GM12864 (cell line): Measurements from ENCODE around the gene CFAP46.

Source experiments
- DNase-seq: peaks from one replicate; pipeline ENCODE4 v3.0.0-alpha.2; 2011; ENCODE audit warnings: low read depth
- H3K4me3 ChIP-seq: 2 replicates; pipeline ENCODE4 v1.5.1; 2011; ENCODE audit warnings: mild to moderate bottlenecking, low read depth, low read length, control low read depth
- TF ChIP-seq, protein P1 (sequence below): IDR thresholded peaks from 2 replicates; pipeline ENCODE4 v1.5.1; 2011; ENCODE audit warnings: low read depth, mild to moderate bottlenecking, moderate library complexity, low read length, control low read depth, inconsistent platforms; ENCODE audit errors: missing control alignments

Gene CFAP46

GRCh38 chr10:132804287-132804686 is 138.1 kb downstream of the CFAP46 start:
- TF ChIP-seq, protein P1, sequence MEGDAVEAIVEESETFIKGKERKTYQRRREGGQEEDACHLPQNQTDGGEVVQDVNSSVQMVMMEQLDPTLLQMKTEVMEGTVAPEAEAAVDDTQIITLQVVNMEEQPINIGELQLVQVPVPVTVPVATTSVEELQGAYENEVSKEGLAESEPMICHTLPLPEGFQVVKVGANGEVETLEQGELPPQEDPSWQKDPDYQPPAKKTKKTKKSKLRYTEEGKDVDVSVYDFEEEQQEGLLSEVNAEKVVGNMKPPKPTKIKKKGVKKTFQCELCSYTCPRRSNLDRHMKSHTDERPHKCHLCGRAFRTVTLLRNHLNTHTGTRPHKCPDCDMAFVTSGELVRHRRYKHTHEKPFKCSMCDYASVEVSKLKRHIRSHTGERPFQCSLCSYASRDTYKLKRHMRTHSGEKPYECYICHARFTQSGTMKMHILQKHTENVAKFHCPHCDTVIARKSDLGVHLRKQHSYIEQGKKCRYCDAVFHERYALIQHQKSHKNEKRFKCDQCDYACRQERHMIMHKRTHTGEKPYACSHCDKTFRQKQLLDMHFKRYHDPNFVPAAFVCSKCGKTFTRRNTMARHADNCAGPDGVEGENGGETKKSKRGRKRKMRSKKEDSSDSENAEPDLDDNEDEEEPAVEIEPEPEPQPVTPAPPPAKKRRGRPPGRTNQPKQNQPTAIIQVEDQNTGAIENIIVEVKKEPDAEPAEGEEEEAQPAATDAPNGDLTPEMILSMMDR: no peak
- H3K4me3 ChIP-seq: no peak overlapping the region
- no peak for DNase-seq

DNA sequence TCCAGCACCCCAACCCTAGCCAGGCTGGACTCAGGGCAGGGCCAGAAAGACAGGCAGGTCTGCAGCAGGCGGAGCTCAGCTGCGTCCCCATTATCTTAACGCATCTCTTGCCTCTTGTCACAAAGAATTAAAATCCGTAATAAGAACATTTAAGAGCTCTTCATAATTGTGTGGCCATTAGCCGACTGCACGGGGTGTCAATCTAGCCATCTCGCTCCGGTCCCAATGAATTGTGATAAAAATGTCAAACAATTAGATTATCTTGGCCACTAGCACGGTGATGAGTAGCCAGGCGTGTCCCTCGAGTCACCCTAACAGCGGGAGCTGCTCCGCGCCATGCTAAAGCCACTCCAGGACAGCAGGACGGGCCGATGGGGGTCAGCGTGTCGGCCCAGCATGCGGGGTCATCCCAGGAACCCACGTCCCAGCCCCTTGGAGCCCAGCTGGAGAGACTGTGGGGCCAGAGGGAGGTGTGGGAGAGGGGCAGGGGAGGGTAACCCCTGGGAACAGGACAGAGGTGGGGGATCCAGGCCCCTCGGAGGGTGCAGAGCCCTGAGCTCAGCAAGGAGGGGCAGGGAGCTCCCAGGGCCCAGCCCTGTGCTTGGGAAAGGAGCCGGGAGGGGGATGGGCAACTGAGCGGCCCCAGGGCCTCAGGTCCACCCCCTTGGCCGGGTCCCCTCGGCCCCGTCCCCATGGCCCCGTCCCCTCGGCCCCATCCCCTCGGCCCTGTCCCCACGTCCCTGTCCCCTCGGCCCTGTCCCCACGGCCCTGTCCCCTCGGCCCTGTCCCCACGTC is 138.8 kb downstream of the CFAP46 start:
- no peak overlapping the region for H3K4me3 ChIP-seq
- no peak for DNase-seq
- TF ChIP-seq, protein P1: no peak

DNA sequence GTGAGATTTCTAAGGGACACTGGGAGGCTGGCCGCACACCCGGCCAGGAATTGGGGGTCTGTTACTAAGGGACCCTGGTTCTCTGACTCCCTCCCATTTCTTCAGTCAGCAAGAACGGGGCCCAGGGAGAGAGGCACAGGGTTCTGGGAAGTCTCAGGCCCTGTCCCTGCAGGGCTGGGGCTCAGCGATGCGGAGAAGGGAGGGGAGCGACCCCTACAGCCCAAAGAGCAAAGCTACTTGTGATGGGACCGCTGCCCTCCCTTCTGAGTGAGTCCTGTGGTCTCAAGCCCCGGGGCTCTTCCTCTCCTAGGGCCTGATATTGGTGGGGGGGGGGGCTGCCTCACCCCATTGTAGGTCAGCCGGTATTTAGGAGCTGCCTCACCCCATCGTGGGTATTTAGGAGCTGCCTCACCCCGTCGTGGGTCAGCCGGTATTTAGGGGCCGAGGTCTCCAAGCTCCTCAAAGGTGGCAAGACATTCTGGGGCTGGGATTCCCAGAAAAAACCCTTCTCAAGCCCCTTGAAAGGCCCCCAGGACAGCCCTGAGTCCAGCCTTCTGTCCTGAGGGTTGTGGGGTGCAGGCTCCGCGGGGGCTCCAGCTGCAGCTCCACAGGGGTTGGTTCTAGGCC is 139.6 kb downstream of the CFAP46 start:
- no peak overlapping the region for H3K4me3 ChIP-seq
- DNase-seq: no peak
- TF ChIP-seq, protein P1: no peak

DNA sequence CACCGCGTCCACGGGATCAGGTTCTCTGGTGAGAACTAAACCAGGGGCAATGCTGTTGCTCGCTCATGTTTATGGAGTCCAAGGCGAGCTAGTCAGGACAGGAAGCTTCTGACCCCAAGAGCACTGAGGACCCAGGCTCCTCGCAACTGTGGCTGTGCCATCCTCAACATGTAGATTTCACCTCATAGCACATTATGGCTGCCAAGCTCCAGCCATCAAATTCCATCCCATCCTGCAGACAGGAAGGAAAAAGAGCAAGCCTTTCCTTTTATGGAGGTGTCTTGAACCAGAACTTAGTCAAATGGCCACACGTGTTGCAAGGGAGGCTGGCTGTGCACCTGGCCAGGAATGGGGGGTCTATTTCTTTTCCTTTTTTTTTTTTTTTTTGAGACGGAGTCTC is 140.3 kb downstream of the CFAP46 start:
- TF ChIP-seq, protein P1: no peak
- DNase-seq: no peak
- H3K4me3 ChIP-seq: no peak overlapping the region

GRCh38 chr10:132799865-132800264 is 142.5 kb downstream of the CFAP46 start:
- TF ChIP-seq, protein P1: no peak
- H3K4me3 ChIP-seq: no peak overlapping the region
- DNase-seq: no peak

GRCh38 chr10:132798876-132799275 is 143.5 kb downstream of the CFAP46 start:
- H3K4me3 ChIP-seq: no peak overlapping the region
- TF ChIP-seq, protein P1: no peak
- no peak for DNase-seq
